ENCODE measurements around the gene IL17REL.
"Not testable (repeated sequence)": the region's sequence is repeated elsewhere in the genome, so short reads cannot be mapped to it uniquely, and the experiment has no call there.

IL17REL gene

DNA sequence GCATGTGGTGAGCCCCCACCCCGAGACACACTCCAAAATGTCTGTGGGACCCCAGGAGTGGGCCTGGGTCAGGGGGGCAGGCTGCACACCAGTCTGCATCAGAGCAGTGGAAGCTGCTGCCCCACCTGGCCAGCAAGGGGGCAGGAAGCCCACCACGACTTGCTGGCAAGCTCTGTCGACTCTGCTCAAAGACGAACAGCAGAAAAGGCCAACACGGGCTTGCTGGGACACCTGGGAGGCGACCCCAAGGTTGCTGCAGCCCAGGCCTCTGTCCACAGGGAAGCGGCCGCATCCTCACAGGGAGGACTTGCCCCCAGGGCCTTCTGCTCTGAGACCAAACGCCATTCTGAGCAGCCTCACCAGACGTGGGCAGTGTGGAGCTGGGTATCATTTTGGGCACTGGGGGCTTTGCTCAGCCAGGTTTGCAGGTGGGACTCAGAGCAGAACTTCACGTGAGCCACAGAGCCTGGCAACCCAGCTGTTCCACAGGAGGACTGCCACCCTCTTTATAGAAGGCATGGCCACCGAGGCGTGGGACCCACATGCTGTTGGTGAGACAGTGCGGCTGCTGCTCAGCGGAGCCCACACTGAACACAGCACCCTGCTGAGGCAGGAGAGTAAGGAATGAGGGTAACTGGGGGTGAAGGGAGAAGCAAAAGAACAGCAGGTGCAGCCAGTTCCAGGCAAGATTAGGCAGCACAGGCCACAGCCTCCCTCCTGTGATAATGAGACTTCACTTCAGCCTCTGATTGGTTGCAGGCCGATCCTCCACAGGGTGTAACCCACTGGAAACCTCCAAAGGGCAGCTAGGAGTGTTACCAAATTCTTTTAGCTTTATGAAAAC, 11.0 kb downstream of the IL17REL start:
- DNase-seq: no peak

DNA sequence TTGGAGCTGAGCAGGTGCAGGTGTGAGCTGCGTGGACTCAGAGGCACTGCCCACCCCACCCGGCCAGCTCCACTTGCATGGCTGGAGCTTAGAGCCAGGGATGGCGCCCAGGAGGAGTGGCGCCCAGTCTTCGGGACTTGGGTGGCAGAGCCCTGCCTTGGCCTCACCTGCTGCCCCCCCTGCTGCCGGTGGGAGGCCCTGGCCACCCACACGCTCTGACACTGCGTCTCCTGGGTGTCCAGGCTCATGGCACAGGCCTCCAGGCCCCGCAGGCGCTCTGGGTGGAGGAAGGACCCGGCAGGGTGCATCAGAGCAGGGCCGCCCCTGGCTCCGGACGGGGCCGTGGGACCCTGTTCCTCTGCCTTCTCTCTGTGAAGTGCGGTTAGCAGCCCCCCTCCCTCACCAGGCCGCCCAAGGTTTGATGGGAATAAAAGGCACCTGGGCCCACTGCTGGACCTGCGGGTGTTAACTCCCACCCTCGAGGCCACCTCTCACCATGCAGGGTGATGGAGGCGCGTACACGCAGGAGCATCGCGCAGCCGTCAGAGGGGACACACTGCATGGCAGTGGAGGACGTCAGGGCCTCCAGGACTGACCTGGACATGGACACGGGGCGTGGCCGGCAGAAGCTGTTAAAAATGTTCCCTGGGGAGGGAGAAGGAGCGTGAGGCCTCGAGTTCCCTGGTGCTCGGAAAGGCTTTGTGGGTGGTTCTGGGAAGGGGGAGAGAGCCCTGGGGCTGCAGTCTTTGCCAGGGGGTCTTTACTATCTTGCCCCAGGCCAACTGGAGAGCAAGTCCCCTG, 11.8 kb downstream of the IL17REL start:
- no peak for DNase-seq

DNA sequence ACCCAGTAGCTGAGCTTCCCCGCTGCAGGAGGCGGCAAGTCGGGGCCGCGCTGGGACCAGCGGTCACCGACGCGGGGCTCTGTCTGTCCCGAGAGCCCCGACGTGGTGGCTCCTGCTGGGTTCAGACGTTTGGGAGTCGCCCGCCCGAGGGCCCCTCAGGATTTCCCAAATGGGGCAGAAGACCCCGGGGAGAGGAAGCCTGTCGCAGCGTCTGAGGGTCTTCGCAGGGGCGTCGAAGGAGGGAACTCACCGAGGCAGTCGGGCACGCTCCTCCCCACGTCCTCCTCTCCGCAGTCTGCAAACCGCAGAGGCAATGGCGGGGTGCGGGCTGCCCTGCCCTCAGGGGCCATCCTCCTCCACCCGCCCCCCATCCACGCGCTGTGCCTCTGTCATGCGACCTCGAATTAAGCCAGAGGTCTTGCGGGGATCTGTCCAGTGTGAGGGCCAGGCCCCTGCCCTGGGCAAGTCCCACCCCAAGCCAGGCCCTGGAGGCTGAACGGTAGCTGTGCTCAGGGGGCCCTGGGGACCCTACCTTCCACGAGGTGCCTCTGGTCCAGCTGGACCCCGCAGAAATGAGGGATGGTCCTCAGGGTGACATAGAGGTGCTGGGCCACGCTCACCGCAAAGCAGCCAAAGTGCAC, 12.5 kb downstream of the IL17REL start:
- no peak for DNase-seq

DNA sequence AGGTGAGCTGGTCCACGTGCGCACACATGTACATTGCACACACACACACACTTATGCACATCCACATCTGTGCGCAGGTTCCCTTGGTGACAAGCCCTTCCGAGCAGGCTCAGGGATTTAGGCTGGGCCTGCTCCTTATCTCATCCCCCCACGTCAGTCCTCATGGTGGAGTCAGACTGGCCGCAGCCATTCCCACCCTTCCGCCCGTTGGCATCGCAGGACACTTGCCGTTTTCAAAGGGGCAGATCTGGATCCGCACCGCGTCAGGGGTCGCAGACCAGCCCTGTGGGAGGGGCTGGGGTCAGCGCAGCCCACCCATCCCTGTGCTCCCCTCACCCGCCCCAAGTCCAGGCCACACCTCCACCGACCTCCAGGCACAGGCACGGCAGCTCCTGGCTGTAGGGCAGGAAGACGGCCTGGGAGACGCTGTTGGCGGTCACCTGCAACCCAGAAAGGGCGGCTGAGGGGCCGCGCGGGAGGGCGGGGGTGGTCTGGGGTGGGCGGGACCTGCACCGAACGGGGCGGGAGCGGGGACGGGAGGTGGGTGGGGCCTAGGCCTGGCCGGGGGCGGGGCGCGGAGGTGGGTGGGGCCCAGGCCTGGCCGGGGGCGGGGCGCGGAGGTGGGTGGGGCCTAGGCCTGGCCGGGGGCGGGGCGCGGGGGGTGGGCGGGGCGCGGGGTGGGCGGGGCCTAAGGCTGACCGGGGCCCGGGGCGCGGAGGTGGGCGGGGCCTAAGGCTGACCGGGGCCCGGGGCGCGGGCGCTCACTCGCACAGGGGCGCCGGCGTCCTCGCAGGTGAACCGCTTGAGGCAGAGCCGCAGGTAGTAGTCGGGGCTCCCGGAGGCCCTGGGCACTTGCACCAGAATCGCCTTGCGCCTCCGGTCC, 13.3 kb downstream of the IL17REL start:
- DNase-seq: no peak

DNA sequence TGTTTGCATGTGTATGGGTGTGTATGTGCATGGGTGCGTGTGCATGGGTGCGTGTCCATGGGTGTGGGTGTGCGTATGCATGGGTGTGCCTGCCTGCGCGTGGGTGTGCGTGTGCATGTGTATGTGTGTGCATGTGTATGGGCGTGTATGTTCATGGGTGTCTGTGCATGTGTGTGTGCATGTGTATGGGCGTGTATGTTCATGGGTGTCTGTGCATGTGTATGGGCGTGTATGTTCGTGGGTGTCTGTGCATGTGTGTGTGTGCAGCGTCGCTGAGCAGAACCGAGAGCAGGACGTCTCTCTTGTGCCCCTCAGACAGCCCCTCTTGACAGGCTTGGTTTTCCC, 13.9 kb downstream of the IL17REL start:
- DNase-seq: no peak

DNA sequence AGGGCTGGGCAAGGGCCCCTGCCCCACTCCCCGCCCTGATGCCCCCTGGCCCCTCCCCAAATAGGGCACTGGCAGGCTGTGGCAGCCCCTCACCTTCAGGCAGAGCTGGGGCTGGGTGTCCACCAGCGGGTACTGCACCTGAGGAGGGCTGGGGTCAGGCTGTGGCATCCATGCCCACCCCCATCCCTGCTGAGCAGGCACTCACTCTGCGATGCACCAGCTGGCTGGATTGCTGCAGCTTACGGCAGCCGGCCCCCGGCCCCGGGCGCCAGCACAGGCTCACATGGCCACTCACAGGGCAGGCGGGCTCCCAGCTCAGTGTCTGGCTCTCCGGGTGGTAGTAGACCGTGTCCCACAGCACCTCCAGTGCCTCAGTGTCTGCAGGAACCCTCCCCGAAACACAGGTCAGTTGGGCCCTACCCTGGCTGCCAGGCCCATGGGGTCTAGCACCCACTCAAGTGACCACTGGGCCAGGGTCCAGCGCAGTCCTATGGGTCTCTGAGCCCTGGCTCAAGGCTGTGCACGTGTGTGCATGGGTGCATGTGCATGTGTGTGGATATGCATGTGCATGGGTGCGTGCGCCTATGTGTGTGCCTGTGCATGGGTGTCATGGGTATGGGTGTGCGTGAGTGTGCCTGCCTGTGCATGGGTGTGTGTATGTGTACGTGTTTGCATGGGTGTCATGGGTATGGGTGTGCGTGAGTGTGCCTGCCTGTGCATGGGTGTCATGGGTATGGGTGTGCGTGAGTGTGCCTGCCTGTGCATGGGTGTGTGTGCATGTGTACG, 14.4 kb downstream of the IL17REL start:
- DNase-seq: no peak

DNA sequence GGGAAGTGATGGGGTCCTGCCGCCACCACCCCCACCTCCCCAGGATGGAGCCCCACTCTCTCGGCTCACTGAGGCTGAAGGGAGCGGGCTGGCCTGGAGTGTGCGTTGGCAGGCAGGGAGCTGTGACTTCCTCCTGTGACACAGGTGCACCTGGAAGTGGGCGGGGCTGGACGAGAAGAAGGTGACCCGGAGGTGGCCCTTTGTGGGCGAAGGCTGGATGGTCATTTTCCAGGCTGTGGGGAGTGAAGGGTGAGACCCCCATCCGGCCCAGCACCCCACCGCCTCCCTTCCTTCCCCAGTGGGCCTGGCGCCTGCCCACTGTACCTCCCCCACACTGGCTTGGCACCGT, 15.3 kb downstream of the IL17REL start:
- no peak for DNase-seq

DNA sequence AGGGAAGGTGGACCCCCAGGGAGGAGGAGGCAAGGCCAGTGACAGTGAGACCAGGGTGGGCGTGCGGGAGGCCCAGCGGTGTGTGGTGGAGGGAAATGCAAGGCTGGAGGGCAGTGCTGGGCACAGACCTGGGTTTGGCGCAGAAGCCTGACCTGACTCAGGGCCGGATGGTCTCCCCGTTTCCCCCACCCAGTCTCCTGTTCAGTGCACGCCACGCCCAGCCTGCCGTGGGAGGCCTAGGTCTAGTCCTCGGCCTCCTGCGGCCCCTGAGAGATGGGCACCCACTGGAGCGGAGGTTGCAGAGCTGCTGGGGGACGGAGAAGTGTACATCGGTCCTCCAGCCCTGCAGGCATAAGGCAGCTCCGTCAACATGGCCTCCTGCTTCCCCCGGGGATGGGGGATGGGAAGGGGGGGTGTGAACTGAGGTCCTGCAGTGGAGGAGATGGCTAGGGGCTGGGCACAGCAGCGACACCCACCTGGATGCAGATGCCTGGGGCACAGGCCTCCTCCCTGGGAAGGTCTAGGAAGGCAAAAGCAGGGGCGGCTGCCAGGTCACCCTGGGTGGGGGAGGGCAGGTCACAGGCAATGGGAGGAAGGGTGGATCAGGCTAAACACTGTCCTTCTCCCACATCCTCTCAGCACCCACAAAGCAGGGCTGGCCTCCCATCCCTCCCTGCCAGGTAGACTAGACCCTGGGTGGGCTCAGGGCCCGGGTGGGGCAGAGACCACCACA, 15.9 kb downstream of the IL17REL start:
- DNase-seq: no peak

DNA sequence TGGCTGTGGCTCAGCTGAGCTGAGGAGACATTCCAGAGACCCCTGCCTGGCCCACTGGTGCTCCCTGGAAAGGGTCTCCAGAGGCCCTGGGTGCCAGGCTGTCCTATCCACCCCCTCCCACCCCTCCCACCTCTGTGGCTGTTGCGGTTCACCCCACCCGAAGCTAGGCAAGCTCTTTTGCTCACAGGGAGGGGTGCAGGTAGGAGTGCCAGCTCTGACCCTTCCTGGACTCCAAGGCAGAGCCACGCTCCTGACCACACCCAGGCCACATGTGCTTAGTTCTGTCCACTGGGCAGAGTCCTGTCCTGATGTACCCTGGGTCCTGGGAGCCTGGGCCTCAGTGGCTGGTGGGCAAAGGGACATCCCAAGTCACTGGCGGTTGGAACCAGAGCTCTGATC, 16.4 kb downstream of the IL17REL start:
- DNase-seq: no peak

DNA sequence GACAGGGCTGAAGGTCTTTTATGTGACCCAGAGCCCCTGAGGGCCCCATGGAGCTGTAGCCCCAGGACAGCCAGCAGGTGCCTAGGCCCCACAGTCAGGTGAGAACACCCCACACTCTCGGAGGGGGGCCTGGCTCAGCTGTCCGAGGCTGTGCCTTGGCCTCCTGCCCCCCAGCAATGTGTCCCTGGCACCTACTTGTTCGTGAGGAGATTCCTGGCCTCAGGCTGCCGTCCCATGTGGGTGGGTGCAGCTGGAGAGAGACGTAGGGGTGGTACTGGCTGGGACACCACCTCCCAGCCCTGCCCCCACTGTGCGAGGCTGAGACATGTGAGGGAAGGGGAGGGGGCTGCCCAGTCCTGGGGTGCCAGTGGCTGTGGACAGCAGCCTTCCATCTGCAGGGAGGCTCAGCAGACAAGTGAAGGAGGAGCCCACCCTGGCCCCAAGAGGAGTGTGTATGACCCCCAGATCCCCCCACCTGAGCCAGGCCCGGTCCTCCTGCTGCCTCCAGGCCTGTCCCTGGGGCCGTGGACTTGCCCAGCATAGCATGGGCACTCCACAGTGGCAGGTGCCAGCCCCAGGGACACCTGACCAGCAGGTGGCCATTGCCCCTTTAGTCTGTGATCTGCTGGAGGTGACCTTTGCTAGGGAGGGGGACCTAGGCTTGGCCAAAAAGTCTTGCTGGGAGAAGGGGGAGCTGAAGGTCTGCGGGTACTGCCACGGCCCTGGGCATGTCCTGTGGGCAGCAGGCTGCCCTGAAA, 17.0 kb downstream of the IL17REL start:
- DNase-seq: no peak

DNA sequence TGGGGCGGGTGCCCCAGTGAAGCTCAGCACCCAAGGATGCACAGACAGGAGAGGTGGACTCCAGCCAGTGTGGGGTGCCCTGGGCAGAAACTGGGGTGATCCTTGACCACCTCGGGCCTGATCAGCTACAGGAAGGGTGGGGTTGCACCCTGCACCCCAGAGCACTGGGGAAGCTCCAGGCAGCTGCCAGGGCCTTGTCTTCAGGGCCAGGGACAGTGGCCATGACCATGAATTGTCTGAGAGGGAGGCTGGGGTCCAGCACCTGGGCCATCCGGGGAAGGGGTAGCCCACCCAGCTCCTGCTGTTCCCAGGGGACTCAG, 17.6 kb downstream of the IL17REL start:
- no peak for DNase-seq

DNA sequence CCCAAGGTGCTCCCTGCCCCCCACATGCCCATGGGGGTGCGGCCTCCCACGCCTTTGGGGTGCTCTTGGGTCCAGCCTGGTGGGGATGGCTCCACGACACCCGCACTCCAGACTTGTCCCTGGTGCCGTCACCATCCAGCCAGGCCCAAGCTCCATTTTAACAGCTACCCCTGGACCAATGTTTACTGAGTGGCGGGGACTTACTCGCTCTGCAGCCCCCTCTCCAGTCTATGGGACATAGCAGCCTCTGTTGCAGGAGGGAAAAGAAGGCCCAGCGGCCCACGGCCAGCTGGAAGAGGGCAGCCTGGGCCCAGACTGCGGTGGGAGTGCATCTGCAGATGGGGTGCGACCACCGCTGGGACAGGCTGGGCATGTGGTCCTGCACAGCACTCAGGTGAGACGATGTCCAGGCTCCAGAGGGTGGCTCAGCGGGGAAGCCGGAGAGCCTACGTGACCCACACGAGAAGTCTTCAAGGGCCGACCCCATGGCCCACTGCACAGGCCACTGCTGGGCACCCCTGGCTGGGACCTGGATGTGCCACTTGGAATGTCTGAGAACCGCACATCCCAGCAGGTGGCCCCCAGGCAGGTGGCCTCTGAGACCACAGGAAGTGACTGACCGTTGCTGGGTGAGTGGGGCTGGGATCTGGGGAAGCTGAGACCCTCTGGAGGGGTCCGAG, 18.1 kb downstream of the IL17REL start:
- DNase-seq: no peak

DNA sequence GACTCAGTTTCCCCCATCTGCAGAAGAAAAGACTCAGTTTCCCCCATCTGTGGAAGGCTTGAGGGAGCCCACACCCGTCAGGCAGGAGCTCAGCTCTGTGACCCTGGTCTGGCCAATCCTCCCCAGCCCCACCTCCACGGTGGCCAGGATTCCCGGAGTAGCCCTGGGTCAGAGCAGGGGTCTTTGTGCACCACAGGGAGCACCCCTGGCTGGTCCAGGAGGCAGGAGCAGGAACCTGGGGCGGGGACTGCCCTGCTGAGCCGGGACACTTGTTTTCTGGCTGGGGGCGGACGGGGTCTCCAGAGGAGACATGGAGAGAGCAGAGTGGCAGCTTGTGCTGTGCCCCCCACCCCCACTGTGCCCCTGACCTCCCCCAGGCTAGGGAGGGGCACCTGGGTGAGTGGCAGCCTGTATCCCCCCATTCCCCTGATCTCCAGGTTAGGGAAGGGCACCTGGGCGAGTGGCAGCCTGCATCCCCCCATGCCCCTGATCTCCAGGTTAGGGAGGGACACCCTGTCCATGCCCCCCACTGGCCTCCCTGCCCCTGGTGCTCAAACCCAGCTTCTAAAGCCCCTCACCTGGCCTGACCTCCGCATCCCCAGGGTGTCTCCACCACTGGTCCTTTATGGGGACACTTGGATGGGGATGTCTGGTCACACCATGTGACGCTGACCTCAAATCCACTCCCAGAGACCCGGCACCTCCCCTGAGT, 18.8 kb downstream of the IL17REL start:
- DNase-seq: no peak

DNA sequence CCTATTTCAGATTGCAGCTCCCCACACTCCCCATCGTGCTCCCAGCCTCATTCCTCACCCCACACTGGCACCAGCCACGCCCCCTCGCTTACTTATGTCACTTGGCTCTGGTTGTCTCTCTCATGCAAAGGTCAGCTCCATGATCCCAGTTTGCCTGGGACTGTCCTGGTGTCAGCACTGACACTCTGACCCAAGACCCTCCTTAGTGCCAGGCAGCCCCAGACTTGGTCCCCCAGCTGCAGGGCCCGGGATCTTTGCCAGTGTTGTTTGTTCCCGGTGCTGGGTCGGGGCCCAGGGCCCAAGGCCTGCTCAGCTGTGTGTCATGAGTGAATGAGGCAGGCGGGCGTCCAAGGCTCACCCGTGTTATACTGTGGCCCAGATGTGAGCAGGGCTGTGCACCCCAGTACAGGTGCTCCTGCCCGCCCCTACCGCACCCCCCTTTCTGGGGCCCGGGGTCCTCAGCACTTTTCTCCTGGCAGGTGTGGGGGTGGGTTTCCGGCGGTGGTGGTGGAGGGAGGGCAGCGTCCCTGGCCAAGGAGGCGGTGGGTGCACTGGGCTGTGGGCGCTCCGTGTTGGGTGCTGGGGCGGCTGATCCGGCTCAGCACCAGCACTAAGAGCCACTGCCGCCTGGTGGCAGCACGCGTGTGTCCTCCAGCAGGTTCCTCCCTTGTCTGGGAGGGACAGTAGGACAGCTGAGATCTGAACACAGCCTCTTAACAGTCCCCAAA, 19.5 kb downstream of the IL17REL start:
- peak; percentile 90 for DNase-seq

DNA sequence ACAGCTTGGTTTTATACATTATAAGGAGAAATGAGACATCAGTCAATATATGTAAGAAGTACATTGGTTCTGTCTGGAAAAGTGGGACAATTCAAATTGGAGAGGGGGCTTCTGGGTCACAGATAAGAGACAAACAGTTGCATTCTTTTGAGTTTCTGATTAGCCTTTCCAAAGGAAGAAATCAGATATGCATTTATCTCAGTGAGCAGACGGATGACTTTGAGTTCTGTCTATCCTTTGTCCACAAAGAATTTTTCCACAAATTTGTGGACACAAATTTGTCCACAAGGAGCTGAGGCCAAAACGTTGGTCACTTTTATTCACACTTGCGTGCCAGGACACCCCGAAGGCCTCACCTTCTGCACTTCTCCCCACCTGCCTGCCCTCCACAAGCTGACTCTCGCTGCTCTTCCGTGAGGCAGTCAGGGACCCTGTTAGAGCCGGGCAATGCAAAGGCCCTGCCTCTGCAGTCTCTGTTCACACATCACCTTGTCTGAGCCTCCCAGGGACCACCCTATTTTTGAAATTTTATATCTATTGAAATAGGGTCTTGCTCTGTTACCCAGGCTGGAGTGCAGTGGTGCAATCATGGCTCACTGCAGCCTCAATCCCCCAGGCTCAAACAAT, 20.5 kb downstream of the IL17REL start:
- DNase-seq: no peak

DNA sequence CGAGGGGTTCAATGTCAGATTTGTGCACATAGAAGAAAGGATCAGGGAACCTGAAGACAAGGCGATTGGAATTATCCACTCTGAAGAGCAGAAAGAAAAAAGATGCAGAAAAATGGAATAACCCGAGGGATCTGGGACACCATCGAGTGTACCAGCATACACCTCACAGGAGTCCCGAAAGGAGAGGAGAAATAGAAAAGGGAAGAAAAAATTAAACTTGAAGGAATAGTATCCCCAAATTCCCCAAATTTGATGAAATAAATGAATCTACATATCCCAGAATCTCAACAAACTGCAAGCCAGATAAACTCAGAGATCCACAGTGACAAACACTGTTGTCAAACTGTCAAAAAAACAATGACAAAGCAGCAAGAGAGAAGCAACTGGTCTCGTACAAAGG, 21.4 kb downstream of the IL17REL start:
- DNase-seq: no peak

DNA sequence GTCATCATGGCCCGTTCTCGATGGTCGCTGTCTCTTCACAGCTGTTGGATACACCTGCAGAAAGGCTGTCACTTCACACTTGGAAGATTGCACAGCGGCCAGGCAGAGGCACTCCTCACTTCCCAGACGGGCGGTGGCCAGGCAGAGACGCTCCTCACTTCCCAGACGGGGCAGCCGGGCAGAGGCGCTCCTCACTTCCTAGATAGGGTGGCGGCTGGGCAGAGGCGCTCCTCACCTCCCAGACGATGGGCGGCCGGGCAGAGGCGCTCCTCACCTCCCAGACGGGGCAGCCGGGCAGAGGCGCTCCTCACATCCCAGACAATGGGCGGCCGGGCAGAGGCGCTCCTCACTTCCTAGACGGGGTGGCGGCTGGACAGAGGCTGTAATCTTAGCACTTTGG, 22.7 kb downstream of the IL17REL start:
- DNase-seq: not testable (repeated sequence)

DNA sequence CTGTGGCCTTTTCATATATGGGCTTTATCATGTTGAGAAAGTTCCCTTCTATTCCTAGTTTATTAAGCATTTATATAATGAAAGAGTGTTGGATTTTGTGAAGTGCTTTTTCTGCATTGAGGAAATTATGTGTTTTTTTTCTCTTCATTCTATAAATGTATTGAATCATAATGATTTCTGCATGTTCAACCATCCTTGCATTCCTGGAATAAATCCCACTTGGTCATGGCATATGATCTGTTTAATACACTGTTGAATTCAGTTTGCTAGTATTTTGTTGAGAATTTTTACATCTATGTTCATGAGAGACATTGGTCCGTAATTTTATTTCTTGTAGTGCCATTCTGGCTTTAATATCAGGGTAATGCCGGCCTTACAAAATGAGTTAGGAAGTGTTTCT, 26.2 kb downstream of the IL17REL start:
- no peak for DNase-seq

Measured in midbrain (tissue), 1 donor.